Epithelial cell of proximal tubule (primary cell): Measurements from ENCODE around the gene CDH12. TPM values are rescaled to one million over a fixed set of nuclear protein-coding genes. Genes with fewer than 3 reads are reported as not detected.
A peak's percentile ranks its signal among the peaks of the same experiment; 100 is the strongest.

Source experiments
- DNase-seq: peaks from one replicate; pipeline ENCODE4 v3.0.0-alpha.2; 2011; ENCODE audit warnings: low read depth
- H3K4me3 ChIP-seq: 2 replicates; pipeline ENCODE4 v1.5.1; 2011; ENCODE audit warnings: low read depth, mild to moderate bottlenecking, low read length
- CTCF ChIP-seq: conservative IDR thresholded peaks from 2 replicates; pipeline ENCODE4 v1.5.1; 2012; ENCODE audit warnings: low read depth, mild to moderate bottlenecking, low read length
- total RNA-seq: library from RNA; depleted of rRNA; stranded (reverse); fragments of >200 nt; gene quantifications from 2 replicates; pipeline ENCODE4 v1.2.3, GENCODE V29; 2015

Gene CDH12
- total RNA-seq, 1 donor from 2014 or later, result not detected

- TF ChIP-seq CTCF, result no peak
- DNase-seq, result no peak
- no peak overlapping the region for H3K4me3 ChIP-seq
Observed at GRCh38 chr5:21783074-21783679, 1070.0 kb downstream of the CDH12 start.

GRCh38 chr5:21776466-21776865 is 1076.7 kb downstream of the CDH12 start:
- no peak for TF ChIP-seq CTCF
- no peak overlapping the region for H3K4me3 ChIP-seq
- DNase-seq, result no peak

- DNase-seq, result peak; percentile 38
- H3K4me3 ChIP-seq, result no peak overlapping the region
- no peak for TF ChIP-seq CTCF
Observed at GRCh38 chr5:21774801-21775200, 1078.3 kb downstream of the CDH12 start.

- no peak overlapping the region for H3K4me3 ChIP-seq
- DNase-seq, result no peak
- no peak for TF ChIP-seq CTCF
Observed at GRCh38 chr5:21774281-21774680, 1078.9 kb downstream of the CDH12 start.

GRCh38 chr5:21773456-21773855 is 1079.7 kb downstream of the CDH12 start:
- TF ChIP-seq CTCF, result no peak
- DNase-seq, result no peak
- no peak overlapping the region for H3K4me3 ChIP-seq

- DNase-seq, result no peak
- no peak for TF ChIP-seq CTCF
- H3K4me3 ChIP-seq, result no peak overlapping the region
Observed at GRCh38 chr5:21765406-21765805, 1087.7 kb downstream of the CDH12 start.

- no peak for DNase-seq
- TF ChIP-seq CTCF, result no peak
- no peak overlapping the region for H3K4me3 ChIP-seq
Observed at GRCh38 chr5:21739096-21739495, 1114.0 kb downstream of the CDH12 start.
